AG04449 (cell line): ENCODE data around the gene UQCRQ.

Source experiments
- CTCF ChIA-PET: fragments of 350-600 bp; formaldehyde crosslinking; extraction: SDS; loops from one replicate; lab custom pipeline; 2021; ENCODE audit warnings: antibody characterized with exemption; lab: Yijun Ruan, JAX
- POLR2A ChIA-PET: fragments of 400-600, 350-600 bp; formaldehyde crosslinking; extraction: SDS; loops from one replicate; lab custom pipeline; 2020; ENCODE audit warnings: antibody characterized with exemption, inconsistent platforms; lab: Yijun Ruan, JAX
- DNase-seq: peaks from one replicate; pipeline ENCODE4 v3.0.0-alpha.2; 2010; ENCODE audit warnings: low read depth, low spot score
- H3K4me3 ChIP-seq: 2 replicates; pipeline ENCODE4 v1.5.1; 2011; ENCODE audit warnings: low read depth, mild to moderate bottlenecking, control low read depth, low read length
- TF ChIP-seq, protein P1 (sequence below): IDR thresholded peaks from one replicate; pipeline ENCODE4 v1.5.1; 2011; ENCODE audit warnings: mild to moderate bottlenecking, moderate library complexity, low read length, control low read depth, inconsistent platforms; ENCODE audit not compliant: insufficient read depth; ENCODE audit errors: missing control alignments

Gene UQCRQ

GRCh38 chr5:132870801-132871200 lies 4.4 kb downstream of the UQCRQ start:
- TF ChIP-seq, protein P1, sequence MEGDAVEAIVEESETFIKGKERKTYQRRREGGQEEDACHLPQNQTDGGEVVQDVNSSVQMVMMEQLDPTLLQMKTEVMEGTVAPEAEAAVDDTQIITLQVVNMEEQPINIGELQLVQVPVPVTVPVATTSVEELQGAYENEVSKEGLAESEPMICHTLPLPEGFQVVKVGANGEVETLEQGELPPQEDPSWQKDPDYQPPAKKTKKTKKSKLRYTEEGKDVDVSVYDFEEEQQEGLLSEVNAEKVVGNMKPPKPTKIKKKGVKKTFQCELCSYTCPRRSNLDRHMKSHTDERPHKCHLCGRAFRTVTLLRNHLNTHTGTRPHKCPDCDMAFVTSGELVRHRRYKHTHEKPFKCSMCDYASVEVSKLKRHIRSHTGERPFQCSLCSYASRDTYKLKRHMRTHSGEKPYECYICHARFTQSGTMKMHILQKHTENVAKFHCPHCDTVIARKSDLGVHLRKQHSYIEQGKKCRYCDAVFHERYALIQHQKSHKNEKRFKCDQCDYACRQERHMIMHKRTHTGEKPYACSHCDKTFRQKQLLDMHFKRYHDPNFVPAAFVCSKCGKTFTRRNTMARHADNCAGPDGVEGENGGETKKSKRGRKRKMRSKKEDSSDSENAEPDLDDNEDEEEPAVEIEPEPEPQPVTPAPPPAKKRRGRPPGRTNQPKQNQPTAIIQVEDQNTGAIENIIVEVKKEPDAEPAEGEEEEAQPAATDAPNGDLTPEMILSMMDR = no peak
- no peak for DNase-seq
- CTCF ChIA-PET = interaction anchor here (1.0 to 3.4 kb wide), 4 partner anchors 12 to 51 kb away, joined by 4 to 25 read pairs (median 8); no protein-coding TSS in a partner anchor
- H3K4me3 ChIP-seq = no peak overlapping the region
- POLR2A ChIA-PET = no interaction called here

DNA sequence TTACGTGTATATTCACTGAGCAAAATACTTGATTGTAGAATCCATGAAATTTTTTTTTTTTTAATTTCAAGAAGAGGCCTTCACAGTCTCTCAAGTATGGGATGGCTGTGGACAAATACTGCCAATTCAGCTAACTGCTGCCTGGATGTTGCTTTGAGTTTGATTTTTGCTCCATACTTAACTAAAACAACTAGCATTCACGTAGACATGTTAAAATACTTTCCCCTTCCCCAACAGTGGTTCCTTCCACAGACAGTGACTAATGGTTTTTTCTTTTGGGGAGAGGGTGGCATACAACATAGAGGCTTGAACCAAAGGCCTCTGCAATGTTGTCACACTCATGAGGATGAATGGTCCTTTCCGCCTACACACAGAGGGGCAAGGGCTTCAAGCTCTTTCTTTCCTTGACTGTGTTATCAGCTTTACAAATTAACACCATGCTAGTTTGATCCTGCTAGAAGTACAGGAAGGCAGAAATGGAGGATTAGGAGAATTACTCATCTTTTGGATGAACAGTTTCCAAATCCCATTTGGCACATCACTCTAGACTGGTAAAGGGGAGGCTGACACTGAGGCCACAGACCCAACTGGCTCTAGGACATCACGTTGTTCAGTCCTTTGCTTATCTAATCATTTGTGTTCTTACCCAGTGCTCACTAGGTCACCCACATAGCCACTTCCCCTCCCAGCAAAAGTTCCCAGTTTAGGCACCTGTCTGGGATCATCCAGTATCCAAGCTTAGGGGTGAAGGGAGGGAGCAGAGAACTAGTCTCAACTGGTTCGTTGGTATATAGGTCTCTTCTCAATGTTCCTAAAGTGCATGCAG lies 5.2 kb downstream of the UQCRQ start:
- DNase-seq = no peak
- CTCF ChIA-PET = interaction anchor here (1.2 to 3.4 kb wide), 4 partner anchors 11 to 52 kb away, joined by 3 to 25 read pairs (median 8); no protein-coding TSS in a partner anchor
- no peak overlapping the region for H3K4me3 ChIP-seq
- TF ChIP-seq, protein P1 = no peak
- POLR2A ChIA-PET = no interaction called here

DNA sequence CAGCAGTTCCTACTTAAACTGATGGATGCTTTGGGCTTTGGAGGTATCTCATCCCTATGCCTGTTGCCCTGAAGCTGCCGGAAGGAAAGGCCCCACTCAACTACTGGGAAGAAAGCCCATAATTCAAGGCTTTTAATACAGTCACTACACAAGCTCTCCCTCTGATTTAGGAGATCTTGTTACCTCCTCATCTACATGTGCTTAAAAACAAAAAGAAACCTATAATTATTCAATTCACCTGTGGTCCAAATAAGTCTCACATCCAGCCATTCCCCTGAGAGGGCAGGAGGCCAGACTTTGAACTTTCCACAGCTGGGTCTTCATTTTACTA lies 6.3 kb downstream of the UQCRQ start:
- H3K4me3 ChIP-seq = no peak overlapping the region
- POLR2A ChIA-PET = no interaction called here
- CTCF ChIA-PET = interaction anchor here (0.5 to 3.4 kb wide), 5 partner anchors 10 to 552 kb away, joined by 3 to 25 read pairs (median 6); no protein-coding TSS in a partner anchor
- TF ChIP-seq, protein P1 = no peak
- no peak for DNase-seq

DNA sequence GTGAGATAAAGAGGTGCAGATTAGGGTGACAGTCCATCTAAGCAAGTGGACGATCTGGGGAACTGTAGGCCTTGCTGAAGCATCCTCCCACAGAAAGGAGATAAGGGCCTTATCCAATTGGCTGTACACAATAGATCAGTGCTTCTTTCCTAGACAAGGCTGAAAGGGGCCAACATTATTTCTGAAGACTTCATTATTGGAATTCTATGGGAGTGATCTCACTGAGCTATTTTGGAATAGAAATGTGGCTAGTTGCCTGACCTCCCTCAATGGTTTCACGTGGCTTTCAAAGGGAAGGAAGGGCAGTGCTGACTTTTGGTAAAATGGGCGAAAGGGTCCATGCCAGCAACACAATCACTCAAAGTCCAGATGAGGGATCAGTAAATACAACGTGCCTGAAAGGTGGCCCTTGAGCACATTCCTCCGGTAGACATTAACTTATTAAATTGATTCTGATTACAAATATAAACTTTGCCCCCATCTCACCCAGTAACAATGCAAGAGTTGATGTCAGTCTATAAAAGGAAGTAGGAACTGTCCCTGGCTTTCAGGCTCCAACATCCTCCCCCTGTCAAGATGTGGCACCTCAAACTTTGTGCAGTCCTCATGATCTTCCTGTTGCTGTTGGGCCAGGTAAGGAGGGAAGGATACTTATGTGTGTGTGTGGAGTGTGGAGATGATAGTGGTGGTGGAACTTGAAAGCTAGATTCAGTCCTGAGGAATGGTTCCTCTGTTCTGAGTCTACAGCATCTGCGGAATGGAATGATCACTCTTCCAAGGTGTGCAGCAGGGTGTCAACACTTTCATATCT lies 6.9 kb downstream of the UQCRQ start, which contains the start of gene LEAP2:
TSS of gene LEAP2 (plus strand) at position 550 of the 811 bp plus-strand sequence. CDS start at position 577, 27 bp downstream.
- ChIA-PET CTCF (interaction anchor here (0.9 to 3.4 kb wide), 4 partner anchors 9 to 487 kb away, joined by 3 to 25 read pairs (median 8); no protein-coding TSS in a partner anchor), POLR2A (no interaction called here)
- TF ChIP-seq, protein P1 = no peak
- H3K4me3 ChIP-seq = no peak within 1 kb of the TSS
- DNase-seq = no peak

GRCh38 chr5:132873930-132874271 lies 7.5 kb downstream of the UQCRQ start:
- DNase-seq = no peak
- ChIA-PET POLR2A (no interaction called here), CTCF (interaction anchor here (0.9 to 2.2 kb wide), 4 partner anchors 8 to 488 kb away, joined by 3 to 6 read pairs (median 6); no protein-coding TSS in a partner anchor)
- no peak overlapping the region for H3K4me3 ChIP-seq
- TF ChIP-seq, protein P1 = no peak
